ENCODE measurements around the gene MMRN1. TPM values are rescaled to one million over a fixed set of nuclear protein-coding genes. Genes with fewer than 3 reads are reported as not detected.
A peak's percentile ranks its signal among the peaks of the same experiment; 100 is the strongest.

MMRN1 gene
- total and polyA plus RNA-seq, 2 experiments from 2014 or later, result not detected

- TF ChIP-seq ZNF462 (CRISPR knock-in tag; IDR thresholded peaks at IDR 0.05) (no peak), NANOG (IDR thresholded peaks at IDR 0.05; ENCODE audit: borderline replicate concordance) (no peak), JUNB (IDR thresholded peaks at IDR 0.05; ENCODE audit: unreplicated experiment) (no peak), CREB1 (CRISPR knock-in tag; IDR thresholded peaks at IDR 0.05; ENCODE audit: low read depth) (no peak), REST (IDR thresholded peaks at IDR 0.05; ENCODE audit: unreplicated experiment) (no peak)
Observed at GRCh38 chr4:89997171-89997704, 102.6 kb downstream of the MMRN1 start (continued).

DNA sequence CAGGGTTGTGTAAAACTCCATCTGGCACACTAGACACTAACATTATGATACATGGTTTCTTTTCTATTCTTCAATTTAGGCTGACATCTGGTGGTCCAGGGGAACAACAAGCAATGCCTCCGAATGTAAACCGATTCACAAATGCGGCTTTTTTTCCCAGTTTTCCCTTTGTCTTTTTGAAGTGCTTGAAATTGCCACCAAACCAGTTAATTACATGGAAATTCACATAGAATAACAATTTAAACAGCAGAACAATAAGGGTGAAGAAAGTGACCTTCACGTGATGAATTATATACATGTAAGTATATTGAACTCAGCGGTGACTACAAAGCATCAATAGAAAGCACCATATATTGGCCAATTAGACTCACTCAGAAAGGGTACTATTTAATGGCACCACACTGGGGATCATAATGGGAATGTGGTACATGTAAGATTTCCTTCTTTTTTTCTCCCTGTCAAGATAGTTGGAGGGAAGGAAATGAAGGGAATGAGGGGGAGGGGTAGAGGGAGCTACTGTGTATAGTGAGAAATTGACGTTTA is 103.9 kb downstream of the MMRN1 start:
- no peak overlapping the region for H3K27ac ChIP-seq (ENCODE audit: low read depth)
- no peaks in the 10 kb centered on the region for H3K36me3 ChIP-seq (ENCODE audit: insufficient read depth)
- H3K4me2 ChIP-seq, result no peak overlapping the region
- no peak for ATAC-seq
- Mint-ChIP-seq H3K4me3 (no peak overlapping the region), H3K27me3 (ENCODE audit: insufficient read depth, low read depth, poor library complexity) (no peaks in the 10 kb centered on the region), H3K36me3 (ENCODE audit: low read depth) (no peaks in the 10 kb centered on the region), H3K27ac (no peak overlapping the region), H3K9me3 (no peaks in the 10 kb centered on the region), H3K4me1 (peaks cover 31% of the 10 kb centered on the region)
- DNase-seq (ENCODE audit: low spot score), result peak; percentile 2
- TF ChIP-seq CTCF (conservative IDR thresholded peaks at IDR 0.05; ENCODE audit: low read depth in 2 of 2), result peak in 1 of 2 experiments; percentile 45; a peak in 3 of 4 replicates
- no peak for TF ChIP-seq ZNF331 (CRISPR knock-in tag; IDR thresholded peaks at IDR 0.05; ENCODE audit: low read depth)
- TF ChIP-seq POLR2AphosphoS5 (IDR thresholded peaks at IDR 0.05; ENCODE audit: low read depth), result no peak
- H2AFZ ChIP-seq, result no peak overlapping the region
- H3K4me1 ChIP-seq (ENCODE audit: insufficient read depth), result peaks cover 10% of the 10 kb centered on the region
- H3K9me2 ChIP-seq (ENCODE audit: insufficient read depth), result no peaks in the 10 kb centered on the region
- no peaks in the 10 kb centered on the region for H3K27me3 ChIP-seq (ENCODE audit: insufficient read depth)
- no peaks in the 10 kb centered on the region for H3F3A ChIP-seq (replicated peaks; ENCODE audit: low read depth)
- no peaks in the 10 kb centered on the region for H4K20me1 ChIP-seq (replicated peaks; ENCODE audit: insufficient read depth)
- no peak overlapping the region for H3K4me3 ChIP-seq
- H3K79me2 ChIP-seq (replicated peaks; ENCODE audit: insufficient read depth), result no peaks in the 10 kb centered on the region

Data from GM23338 (cell line).